ENCODE data around the gene MINDY2. TPM values are rescaled to one million over a fixed set of nuclear protein-coding genes. Genes with fewer than 3 reads are reported as not detected.
A peak's percentile ranks its signal among the peaks of the same experiment; 100 is the strongest.
"Not testable (repeated sequence)": the region's sequence is repeated elsewhere in the genome, so short reads cannot be mapped to it uniquely, and the experiment has no call there.

MINDY2 gene
- total RNA-seq, 1 donor from 2014 or later: 15.5 TPM

DNA sequence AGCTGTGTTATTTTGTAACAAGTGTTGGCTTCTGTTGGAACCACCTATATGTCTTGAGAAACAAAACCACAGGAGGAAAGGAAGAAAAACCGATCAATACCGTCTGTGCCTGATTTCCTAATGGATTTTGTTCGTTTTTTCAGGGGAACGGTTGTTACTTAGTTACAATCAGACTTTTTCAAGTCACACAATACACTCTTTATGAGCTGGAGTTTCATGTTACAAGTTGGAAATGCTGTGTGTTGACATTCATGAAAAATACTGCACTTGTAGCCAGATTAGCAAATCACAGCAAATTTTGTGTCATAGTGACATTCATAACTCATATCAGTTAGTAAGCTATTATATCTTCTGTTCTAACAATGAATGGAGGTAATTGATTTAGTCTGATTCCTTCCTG, 83.5 kb downstream of the MINDY2 start:
- Histone ChIP-seq H3K4me1 (no peaks in the 10 kb centered on the region), H3K27ac (no peak overlapping the region), H3K4me3 (no peak overlapping the region), H3K9me3 (no peaks in the 10 kb centered on the region), H3K27me3 (no peaks in the 10 kb centered on the region), H3K36me3 (peaks cover 0 to 3% of the 10 kb centered on the region in 2 donors)
- DNase-seq (ENCODE audit: extremely low spot score in 2 of 2): no peak
- TF ChIP-seq, protein P1, sequence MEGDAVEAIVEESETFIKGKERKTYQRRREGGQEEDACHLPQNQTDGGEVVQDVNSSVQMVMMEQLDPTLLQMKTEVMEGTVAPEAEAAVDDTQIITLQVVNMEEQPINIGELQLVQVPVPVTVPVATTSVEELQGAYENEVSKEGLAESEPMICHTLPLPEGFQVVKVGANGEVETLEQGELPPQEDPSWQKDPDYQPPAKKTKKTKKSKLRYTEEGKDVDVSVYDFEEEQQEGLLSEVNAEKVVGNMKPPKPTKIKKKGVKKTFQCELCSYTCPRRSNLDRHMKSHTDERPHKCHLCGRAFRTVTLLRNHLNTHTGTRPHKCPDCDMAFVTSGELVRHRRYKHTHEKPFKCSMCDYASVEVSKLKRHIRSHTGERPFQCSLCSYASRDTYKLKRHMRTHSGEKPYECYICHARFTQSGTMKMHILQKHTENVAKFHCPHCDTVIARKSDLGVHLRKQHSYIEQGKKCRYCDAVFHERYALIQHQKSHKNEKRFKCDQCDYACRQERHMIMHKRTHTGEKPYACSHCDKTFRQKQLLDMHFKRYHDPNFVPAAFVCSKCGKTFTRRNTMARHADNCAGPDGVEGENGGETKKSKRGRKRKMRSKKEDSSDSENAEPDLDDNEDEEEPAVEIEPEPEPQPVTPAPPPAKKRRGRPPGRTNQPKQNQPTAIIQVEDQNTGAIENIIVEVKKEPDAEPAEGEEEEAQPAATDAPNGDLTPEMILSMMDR (IDR thresholded peaks at IDR 0.05): no peak
- TF ChIP-seq POLR2A (IDR thresholded peaks at IDR 0.05) (no peak), POLR2AphosphoS5 (IDR thresholded peaks at IDR 0.05; ENCODE audit: insufficient read depth in 1 of 2, low read depth in 1 of 2) (no peak)
- intact Hi-C loops (cut with DNase I): no loop called here

- no peaks in the 10 kb centered on the region for H3K4me1 ChIP-seq
- no peak overlapping the region for H3K27ac ChIP-seq
- H3K9me3 ChIP-seq: no peaks in the 10 kb centered on the region
- no peaks in the 10 kb centered on the region for H3K27me3 ChIP-seq
- no peak for DNase-seq (ENCODE audit: extremely low spot score in 2 of 2)
- peaks cover 0 to 3% of the 10 kb centered on the region in 2 donors for H3K36me3 ChIP-seq
- intact Hi-C loops (cut with DNase I): no loop called here
- H3K4me3 ChIP-seq: no peak overlapping the region
- no peak for TF ChIP-seq POLR2A (IDR thresholded peaks at IDR 0.05)
- TF ChIP-seq POLR2AphosphoS5 (IDR thresholded peaks at IDR 0.05; ENCODE audit: insufficient read depth in 1 of 2, low read depth in 1 of 2): no peak
- TF ChIP-seq, protein P1 (IDR thresholded peaks at IDR 0.05): no peak
Measured at GRCh38 chr15:58856086-58856485, 85.0 kb downstream of the MINDY2 start.

DNA sequence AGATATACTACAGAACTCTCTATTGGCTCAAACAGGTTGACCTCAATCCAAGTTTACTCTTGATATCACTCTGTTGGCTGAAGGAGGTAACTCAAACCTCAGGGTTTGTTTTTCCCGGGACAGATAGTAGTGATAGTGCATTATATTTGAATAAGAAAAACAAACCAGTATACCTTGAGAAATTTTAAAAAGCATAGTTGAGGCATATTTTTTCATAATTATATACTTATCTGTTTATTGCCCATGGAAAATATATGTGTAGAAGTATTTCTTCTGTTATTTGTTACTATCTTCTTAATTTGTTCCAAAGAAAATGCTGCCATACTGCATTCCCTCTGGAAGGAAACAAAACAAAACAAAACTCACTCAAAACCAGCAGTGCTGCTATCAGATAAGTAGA, 85.5 kb downstream of the MINDY2 start:
- H3K27ac ChIP-seq; H3K9me3 ChIP-seq; H3K27me3 ChIP-seq; intact Hi-C loops (cut with DNase I); H3K4me3 ChIP-seq; H3K4me1 ChIP-seq; H3K36me3 ChIP-seq; DNase-seq (ENCODE audit: extremely low spot score in 2 of 2): not testable (repeated sequence)

DNA sequence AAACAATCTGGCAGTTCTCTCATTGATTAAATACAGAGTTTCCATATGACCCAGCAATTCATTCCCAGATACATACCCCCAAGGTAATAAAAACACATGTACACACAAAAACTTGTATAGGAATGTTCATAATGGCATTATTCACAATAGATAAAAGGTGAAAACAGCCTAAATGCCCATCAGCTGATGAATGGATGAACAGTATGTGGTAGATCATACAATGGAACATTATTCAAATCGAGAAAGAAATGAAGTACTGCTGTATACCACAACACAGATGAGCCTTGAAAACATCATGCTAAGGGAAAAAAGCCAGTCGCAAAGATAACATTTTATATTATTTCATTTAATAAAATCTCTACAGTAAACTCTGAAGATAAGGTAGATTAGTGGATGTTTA, 91.2 kb downstream of the MINDY2 start:
- H3K4me3 ChIP-seq: no peak overlapping the region
- H3K27ac ChIP-seq: no peak overlapping the region
- DNase-seq (ENCODE audit: extremely low spot score in 2 of 2): no peak
- H3K27me3 ChIP-seq: no peaks in the 10 kb centered on the region
- no peak for TF ChIP-seq POLR2AphosphoS5 (IDR thresholded peaks at IDR 0.05; ENCODE audit: insufficient read depth in 1 of 2, low read depth in 1 of 2)
- no peak for TF ChIP-seq POLR2A (IDR thresholded peaks at IDR 0.05)
- TF ChIP-seq, protein P1 (IDR thresholded peaks at IDR 0.05): no peak
- intact Hi-C loops (cut with DNase I): no loop called here
- H3K4me1 ChIP-seq: peaks cover 13% of the 10 kb centered on the region
- no peaks in the 10 kb centered on the region for H3K36me3 ChIP-seq
- no peaks in the 10 kb centered on the region for H3K9me3 ChIP-seq

- Histone ChIP-seq H3K4me3 (peak overlapping the region; percentile 37 to 41), H3K4me1 (peaks cover 13% of the 10 kb centered on the region), H3K9me3 (no peaks in the 10 kb centered on the region), H3K27ac (no peak overlapping the region), H3K27me3 (no peaks in the 10 kb centered on the region), H3K36me3 (no peaks in the 10 kb centered on the region)
- DNase-seq (ENCODE audit: extremely low spot score in 2 of 2): no peak
- TF ChIP-seq, protein P1 (IDR thresholded peaks at IDR 0.05): no peak
- TF ChIP-seq POLR2AphosphoS5 (IDR thresholded peaks at IDR 0.05; ENCODE audit: insufficient read depth in 1 of 2, low read depth in 1 of 2): no peak
- no peak for TF ChIP-seq POLR2A (IDR thresholded peaks at IDR 0.05)
- intact Hi-C loops (cut with DNase I): no loop called here
Measured at GRCh38 chr15:58864602-58865424, 93.7 kb downstream of the MINDY2 start.
